CD4-positive, alpha-beta T cell treated with Interleukin-21 for 1 hour (primary cell): ENCODE results near the gene ZNF628.
"Not testable (repeated sequence)": the region's sequence is repeated elsewhere in the genome, so short reads cannot be mapped to it uniquely, and the experiment has no call there.

Experiments used
- DNase-seq: peaks from one replicate; pipeline ENCODE4 v3.0.0-alpha.2; 2020

ZNF628 gene

DNA sequence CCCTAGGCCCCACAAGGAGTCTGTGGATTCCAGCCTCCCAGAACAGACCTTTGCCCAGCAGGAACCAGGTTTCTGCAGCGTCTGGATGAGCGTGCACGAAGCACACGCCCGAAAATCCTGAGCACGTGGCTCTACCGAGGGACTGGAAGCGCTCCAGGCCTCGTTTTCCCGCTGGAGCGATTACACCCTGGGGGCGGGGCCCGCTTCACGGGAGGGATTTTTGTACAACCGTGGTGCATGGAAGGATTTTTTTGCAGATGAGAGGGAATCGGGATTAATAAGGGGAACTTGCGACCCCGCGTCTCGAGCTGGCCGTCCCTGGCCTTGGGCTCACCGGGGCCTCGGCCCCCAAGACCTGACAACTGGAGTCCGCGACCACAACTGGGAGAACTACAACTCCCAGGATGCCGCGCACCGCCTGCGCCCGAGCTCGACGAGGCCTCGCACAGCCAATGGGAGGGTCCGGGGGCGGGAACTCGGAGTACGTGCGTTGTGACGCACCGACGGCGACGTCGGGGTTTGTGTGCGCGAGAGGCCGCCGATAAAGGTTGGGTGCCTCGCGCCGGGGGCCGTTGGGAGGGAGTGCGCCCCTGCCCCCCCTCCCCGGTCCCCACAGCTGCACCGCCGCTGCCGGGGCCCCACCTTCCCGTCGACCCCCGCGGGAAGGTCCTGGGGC, at the start of gene ZNF628:
Gene ZNF628, plus strand, starts transcription at position 518 of the 676 bp plus-strand sequence. CDS start 3,294 bp downstream, outside the sequence.
- DNase-seq = peak; percentile 97

DNA sequence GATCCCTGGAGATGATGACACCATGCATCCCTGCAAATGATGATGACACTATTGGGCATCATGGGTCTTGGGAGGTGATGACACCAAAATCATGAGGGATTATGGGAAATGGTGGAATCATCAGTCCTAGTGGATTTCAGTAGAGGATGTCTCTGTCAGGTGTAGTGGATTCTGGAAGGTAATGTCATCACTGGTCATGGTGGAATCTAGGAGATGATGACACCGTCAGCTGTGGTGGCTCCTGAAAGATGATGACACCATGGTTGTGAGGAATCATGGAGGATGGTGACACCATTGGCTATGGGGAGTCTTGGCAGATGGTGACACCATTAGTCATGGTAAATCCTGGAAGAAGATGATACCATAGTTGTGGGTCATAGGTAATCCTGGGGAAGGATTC, 45.2 kb upstream of the ZNF628 start:
- no peak for DNase-seq

DNA sequence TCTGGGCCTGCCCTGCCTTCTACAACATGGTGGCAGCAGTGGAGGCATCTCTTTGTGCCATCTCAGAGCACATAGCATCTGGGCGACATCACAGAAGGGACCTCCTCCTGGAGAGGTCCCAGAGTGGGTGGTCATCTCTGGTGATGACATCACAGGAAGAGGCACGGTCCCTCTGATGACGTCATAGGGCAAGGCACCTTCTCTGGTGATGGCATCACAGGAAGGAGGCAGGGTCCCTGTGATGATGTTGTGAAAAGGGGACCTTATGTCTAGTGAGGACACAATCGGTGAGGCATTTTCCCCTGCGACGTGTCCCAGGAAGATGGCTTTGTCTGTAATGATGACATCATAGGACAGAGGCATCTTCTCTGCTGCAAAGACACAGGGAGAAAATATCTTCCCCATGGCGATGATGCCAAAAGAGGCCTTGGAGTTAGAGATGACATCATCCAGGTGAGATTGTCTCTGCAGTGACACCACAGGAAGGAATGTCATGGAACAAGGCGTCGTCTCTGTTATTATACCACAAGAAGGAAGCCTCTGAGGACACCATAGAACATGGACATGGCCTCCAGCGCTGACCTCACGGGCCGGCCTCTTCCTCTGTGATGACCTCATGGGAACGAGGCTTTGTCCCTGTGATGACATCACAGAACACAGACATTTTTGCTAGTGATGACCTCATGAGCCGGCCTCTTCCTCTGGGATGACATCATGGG, 44.0 kb upstream of the ZNF628 start:
- DNase-seq = no peak

DNA sequence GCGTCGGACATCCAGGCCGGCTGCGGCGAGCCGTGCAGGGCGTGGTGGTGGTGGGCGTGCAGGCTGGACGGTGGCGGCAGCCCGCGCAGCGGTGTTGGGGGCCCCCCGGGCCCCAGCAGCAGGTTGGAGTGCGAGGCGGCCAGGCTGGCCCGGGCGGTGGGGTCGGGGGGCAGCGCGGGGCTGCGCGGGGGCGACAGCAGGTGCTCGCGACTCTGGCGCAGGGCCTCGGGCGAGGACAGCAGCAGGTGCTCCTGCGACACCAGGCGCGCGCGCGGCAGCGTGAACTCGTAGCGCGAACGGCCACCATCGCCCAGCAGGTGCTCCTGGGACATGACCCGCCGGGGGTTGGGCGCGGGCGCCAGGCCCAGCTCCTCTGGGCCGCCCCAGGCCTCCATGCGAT, 43.1 kb upstream of the ZNF628 start:
- no peak for DNase-seq

DNA sequence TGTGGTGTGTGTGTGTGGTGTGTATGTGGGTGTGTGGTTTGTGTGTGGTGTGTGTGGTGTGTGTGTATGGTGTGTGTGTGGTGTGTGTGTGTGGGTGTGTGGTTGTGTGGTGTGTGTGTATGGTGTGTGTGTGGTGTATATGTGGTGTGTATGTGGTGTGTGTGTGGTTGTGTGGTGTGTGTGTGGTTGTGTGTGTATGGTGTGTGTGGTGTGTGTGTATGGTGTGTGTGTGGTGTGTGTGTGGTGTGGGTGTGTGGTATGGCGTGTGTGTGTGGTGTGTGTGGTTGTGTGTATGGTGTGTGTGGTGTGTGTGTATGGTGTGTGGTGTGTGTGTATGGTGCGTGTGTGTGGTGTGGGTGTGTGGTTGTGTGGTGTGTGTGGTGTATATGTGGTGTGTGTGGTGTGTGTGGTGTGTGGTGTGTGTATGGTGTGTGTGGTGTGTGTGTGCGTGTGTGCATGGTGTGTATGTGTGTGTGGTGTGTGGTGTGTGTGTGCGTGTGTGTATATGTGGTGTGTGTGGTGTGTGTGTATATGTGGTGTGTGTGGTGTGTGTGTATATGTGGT, 42.0 kb upstream of the ZNF628 start:
- DNase-seq = no peak

DNA sequence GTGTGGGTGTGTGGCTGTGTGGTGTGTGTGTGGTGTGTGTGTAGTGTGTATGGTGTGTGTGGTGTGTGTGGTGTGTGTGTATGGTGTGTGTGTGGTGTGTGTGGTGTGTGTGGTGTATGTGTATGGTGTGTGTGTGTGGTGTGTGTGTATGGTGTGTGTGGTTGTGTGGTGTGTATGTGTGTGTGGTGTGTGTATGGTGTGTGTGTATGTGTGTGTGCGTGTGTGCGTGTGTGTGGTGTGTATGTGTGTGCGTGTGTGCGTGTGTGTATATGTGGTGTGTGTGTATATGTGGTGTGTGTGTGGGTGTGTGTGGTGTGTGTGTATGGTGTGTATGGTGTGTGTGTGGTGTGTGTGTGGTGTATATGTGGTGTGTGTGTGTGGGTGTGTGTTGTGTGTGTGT, 41.4 kb upstream of the ZNF628 start:
- DNase-seq = no peak

DNA sequence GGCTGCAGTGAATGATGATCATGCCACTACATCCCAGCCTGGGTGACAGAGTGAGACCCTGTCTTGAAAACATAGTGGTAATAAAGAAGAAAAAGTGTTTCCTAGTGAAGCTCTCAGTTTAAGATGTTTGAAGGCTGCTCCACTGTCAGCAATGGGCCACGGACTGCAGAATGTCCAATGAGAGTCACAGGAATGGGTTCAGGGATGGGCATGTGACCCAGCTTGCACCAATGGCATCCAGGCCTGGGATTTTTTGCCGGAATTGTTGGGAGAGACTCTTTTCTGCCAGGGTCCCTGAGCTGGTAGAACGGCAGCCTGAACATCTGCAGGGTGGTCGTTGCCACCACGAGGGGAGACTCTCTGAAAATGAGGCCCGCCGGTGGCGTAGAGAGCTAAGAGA, 39.6 kb upstream of the ZNF628 start:
- DNase-seq = no peak

DNA sequence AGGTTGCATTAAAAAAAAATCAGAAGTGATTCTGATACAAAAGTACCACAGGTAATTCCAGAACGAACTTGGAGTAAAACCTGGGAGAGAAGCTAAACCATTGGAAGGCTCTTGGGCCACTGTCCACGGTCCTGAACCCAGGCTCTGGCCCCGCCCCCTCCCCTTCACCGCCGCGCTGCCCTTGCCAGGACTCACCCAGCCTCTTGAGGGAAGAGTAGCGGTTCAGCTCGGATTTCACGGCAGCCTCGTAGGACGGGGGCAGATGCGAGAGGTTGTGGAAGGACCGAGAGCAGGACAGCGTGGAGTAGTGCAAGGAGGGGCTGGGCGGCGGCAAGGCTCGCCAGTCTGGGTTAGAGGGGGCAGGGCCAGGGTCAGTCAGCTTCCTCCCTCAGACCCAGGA, 39.0 kb upstream of the ZNF628 start:
- DNase-seq = peak; percentile 17

DNA sequence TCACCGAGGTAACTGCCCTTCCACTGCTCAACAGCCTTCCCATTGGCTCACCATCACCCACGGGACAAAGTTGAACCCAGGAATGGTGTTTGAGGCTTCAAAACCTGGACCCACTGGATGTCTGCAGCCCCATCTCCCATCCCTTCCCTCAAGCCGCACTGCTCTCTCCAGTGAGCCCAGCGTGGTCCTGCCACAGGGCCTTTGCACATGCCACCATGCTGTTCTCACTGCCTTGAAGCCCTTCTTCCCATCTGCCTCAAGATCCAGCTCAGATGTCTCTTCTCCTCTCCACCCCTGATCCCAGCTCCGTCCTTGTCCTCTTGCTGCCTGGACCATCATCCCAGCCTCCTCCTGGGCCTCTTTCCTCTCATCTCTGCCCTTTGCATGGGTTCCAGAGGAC, 37.4 kb upstream of the ZNF628 start:
- no peak for DNase-seq

DNA sequence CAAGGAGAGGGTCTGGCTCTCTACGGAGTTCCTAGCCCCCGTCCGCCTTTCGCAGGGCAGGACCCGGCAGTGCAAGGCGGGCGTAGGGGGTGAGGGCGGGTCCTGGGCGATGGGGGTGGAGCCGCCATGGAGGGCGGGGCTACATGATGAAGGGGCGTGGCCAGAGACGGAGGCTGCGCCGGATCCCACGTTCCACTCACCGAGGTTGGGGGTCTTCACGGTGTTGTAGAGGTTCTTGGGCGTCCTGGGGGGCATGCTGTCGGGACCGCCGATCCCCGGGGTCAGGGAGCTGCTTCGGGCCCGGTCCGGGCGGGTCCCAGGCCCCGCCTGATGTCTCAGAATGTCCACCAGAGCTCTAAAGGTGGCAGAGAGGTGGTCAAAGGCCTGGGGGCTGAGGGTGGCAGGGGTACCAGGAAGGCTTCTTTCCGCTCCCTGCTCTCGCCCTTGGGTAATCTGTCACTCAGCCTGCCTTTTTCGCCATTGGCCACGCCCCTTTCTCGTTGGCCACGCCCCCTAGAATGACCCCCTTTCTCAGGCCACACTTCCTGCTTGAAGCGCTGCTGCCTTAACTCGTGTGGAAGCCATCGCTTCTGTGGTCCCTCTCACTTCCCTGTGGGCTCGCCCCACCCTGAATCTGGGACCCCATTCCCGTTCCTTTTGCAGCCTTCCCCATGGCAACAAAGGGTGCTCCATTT, 35.9 kb upstream of the ZNF628 start:
- no peak for DNase-seq

DNA sequence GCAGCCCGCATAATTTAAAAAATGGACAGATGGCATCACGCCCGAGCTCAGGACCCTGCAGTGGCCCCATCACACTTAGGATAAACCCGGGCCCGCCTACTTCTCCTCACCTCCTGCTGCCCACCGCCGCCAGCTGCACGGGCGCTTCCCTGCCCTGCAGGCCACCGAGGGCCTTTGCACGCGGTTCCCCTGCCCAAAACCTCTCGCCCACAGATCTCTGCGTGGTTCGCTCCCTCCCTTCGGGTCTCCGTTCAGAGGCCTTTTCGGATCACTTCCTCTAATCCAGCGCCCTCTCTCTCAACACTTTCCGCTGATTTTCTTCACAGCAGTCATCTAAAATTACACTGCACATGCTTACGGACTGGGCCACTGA, 35.1 kb upstream of the ZNF628 start:
- no peak for DNase-seq

DNA sequence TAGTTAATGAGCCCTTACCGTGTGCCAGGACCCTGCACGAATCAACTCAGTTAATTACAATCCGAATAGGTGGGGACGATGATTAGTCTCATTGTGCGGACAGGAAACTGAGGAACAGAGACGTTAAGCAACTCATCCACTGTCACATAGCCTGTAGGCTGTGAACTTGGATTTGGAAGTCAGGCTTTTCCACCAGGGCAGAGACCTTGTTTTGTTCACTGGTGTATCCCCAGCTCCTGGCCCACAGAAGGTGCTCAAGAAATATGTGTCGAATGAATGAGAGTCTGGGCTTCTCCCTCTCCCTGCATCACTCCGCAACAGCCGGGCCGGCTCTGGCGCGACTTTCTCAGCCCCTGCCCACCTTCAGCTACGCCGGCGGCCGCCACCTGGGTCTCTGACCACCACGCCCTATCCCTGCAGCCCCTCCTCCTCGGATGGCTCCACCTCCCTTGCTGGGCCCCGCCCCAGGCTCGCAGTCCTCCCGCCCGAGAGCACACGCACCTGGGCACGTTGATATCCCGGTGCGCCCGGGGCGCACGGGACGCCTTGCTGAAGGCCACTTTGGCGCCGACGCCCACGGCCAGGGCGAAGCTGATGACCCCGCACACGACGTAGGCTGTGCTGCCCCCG, 34.6 kb upstream of the ZNF628 start:
- DNase-seq = no peak

DNA sequence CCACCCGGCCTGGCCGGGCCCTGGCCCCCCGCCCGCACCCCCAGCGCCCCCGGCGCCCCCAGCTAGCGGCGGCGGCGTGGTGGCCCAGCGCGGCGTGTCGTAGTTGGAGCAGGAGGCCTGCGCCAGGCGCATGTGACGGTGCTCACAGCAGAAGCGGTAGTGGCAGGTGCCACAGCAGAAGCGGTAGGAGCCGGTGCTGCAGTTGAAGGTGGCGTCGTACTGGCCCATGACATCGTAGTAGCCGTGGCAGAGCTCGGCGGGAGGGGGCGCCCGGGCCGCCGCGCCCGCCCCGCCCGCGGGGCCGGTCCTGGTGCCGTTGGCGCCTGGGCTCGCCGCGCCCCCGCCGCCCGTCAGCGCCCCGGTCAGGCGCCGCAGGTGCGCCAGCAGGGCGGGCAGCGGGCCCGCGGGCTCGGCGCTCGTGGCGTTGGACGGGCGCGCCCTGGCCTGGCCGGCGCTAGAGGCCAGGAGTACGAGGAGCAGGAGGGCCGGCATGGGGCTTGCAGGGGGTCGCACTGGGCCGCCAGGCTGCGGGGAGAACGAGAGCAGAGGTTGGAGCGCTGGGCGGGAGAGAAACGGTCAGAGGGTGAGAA, 34.0 kb upstream of the ZNF628 start:
- no peak for DNase-seq

DNA sequence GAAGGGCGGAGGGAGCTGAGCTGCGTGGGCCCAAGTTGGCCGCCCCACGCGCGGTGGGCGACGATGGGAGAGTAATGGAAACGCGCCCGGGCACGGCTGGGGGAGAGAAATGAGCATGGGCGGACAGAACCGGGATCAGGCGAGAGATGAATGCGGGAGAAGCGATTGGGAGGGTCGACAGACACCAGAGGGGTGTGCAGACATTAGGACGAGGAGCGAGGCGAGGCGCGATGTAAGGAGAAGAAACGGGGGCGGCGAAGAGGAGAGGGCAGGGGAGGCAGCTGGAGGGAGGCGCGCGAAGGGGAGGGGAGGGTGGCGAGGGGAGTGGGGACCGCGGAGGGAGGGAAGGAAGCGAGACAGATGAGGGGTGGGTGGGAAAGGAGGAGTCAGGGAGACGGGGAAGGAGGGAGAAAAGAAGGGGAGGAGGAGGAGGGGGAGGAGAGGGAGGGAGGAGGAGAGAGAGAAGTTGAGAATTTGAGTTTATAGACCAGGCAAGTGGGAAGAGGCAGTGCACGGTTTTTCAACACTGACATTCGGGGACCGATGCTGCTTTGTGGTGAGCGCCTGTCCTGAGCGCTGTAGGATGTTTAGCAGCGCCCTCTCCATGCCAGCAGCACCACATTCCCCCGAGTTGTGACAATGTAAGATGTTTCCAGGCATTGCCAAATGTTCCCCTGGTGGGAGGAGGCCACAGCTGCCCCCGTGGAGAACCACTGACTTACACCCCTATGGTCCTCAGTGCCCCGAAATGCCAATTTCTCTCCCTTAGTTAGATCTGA, 33.2 kb upstream of the ZNF628 start, which contains the start of gene SHISA7:
Gene SHISA7, minus strand, starts transcription at position 256 of the 779 bp plus-strand sequence. CDS start 437 bp downstream, outside the sequence.
- DNase-seq = no peak

DNA sequence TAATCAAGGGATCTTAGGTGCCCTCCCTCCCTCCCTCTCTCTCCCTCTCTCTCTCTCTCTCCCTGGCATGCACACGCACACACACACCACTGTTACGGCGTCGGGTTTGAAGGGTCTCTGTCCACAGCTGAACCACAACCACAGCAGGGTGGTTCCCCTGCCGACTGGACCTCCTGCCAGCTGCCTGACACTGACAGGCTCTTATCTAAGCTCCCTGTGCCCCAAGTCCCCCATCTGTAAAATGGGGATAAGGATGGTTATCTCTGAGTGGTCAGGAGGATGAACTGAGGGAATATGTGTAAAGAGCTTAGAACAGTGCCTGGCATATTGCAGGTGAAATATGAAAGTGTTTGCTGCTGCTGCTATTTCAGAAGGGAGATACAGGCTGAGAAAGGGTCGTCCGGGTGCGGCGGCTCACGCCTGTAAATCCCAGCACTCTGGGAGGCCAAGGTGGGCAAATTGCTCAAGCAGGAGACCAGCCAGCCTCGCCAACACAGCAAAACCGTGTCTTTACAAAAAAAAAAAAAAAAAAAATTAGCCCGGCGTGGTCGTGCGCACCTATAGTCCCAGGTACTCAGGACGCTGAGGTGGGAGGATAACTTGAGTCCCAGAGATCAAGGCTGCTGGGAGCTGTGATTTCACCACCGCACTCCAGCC, 32.5 kb upstream of the ZNF628 start:
- DNase-seq = no peak

DNA sequence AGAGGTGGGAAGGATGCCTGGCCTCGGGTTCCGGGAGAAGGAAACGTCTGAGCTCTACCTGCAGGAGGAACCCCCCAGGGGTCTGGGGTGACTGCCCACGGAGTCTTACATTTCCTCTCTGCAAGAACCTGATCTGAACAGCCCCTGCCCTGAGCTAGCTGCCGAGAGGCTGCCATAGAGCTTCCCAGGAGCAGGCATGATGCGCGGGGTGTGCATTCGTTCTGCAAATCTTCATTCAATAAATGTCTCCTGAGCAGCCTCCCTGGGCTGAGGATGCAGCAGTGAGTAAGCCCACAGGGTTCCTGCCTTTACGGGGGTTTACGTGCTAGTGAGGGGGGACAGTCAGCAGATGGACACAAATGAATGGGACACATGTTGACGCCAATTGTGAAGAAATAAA, 31.8 kb upstream of the ZNF628 start:
- no peak for DNase-seq

DNA sequence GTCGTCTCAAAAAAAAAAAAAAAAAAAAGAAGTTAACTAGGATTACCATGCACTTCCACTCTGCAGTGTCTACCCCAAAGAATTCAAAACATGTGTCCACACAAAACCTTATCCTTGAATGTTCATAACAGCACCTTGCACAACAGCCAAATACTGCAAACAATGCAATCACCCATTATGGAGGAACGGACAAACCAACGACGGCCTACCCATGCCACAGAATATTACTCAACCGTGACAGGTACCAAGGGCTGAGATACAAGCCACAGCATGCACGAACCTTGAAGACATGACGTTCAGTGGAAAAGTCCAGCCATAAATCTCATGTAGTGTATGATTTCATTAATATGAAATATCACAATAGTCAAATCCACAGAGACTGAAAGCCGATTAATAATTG, 30.4 kb upstream of the ZNF628 start:
- DNase-seq = no peak

DNA sequence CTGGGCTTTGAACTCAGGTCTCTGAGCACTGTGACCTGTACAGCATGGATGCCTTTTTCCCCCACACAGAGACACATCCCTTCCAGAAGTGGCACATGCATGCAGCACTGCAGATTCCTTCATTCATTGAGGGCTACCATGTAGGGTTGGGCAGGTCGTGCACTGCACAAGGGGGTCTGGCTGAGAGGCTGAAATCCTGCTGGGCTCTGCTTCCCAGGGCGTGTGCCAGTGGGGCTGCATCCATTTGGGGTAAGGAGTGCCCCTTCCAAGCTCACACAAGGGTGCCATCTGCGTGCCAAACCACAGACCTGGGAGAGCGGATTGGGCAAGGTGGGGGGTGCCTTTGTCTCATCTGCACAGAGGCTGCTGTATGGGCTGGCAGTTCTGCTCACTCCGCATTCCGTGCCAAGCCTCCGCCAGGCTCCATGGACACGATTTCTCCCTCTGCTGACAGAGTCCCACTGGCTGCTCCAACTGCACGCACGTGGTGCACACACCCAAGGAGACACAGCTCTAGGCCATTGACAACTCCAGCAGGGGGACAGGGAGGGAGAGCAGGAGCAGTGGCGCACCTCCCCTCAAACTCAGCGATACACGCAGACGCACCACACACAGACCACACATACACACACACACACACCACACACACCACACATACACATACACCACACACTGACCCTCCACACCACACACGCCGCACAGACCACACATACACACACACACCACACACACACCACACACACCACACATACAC, 28.8 kb upstream of the ZNF628 start:
- DNase-seq = no peak

DNA sequence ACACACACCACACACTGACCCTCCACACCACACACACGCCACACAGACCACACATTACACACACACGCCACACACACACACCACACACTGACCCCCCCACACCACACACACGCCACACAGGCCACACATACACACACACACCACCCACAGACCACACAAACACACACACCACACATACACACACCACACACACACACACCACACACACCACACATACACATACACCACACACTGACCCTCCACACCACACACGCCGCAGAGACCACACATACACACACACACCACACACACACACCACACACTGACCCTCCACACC, 28.3 kb upstream of the ZNF628 start:
- DNase-seq = not testable (repeated sequence)

DNA sequence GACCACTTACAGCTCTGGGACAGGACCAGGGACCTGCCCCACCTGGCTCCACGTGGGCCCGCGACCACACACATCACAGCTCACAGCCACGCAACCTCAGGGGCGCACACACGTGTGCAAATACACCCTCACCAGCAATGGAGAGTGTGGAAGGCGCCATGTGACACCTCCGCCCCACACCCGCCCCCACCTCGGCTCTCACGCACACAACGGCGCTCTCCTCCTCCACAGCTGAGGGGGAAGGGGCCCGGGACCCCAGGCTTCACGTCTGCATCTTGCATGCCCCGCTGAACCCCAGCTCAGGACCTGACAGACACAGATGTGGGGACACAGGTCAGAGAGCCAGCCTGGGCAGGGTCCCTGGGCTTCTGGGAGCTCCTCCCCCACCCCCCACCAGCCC, 26.9 kb upstream of the ZNF628 start:
- DNase-seq = no peak
